C4-2B (cell line): ENCODE measurements around the gene NR1I2.

ENCODE experiments used
- ZFX ChIP-seq: fragments of 450-650 bp; IDR thresholded peaks from 2 replicates; pipeline ENCODE4 v1.6.1; 2017
- TF ChIP-seq, protein P1 (sequence below): fragments of 450-650 bp; conservative IDR thresholded peaks from 2 replicates; pipeline ENCODE4 v1.5.1; 2017; ENCODE audit warnings: mild to moderate bottlenecking

DNA sequence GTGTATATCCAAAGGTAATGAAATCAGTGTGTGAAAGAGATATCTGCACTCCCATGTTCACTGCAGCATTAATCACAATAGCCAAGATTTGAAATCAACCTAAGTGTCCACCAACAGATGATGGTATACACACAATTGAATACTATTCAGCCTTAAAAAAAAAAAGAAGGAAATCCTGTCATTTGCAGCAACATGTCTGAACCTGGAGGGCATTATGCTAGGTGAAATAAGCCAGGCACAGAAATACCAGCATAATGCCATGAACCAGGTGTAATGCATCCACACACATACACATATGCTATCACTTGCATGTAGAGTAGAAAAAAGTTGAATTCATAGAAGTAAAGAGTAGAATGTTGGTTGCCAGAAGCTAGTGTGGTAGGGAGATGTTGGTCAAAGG is 18.4 kb upstream of the NR1I2 start:
- TF ChIP-seq, protein P1, sequence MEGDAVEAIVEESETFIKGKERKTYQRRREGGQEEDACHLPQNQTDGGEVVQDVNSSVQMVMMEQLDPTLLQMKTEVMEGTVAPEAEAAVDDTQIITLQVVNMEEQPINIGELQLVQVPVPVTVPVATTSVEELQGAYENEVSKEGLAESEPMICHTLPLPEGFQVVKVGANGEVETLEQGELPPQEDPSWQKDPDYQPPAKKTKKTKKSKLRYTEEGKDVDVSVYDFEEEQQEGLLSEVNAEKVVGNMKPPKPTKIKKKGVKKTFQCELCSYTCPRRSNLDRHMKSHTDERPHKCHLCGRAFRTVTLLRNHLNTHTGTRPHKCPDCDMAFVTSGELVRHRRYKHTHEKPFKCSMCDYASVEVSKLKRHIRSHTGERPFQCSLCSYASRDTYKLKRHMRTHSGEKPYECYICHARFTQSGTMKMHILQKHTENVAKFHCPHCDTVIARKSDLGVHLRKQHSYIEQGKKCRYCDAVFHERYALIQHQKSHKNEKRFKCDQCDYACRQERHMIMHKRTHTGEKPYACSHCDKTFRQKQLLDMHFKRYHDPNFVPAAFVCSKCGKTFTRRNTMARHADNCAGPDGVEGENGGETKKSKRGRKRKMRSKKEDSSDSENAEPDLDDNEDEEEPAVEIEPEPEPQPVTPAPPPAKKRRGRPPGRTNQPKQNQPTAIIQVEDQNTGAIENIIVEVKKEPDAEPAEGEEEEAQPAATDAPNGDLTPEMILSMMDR: no peak
- TF ChIP-seq ZFX: no peak
